A549 (cell line): ENCODE data around the gene FOXP1.

Experiments
- CBX8 ChIP-seq: fragments of 200-600 bp; sonication (generic); IDR thresholded peaks from 2 replicates; pipeline ENCODE4 v1.6.1; 2016
- CEBPB ChIP-seq, 2 experiments: fragments of >200 bp in 1 of 2; sonication (Bioruptor Twin) in 1 of 2; formaldehyde crosslinking in 1 of 2; IDR thresholded peaks; 2 replicates each; pipeline ENCODE4 v1.6.1; 2012 to 2016
- CTCF ChIP-seq: fragments of >200 bp; sonication (Bioruptor Twin); formaldehyde crosslinking; IDR thresholded peaks from 3 replicates; pipeline ENCODE4 v1.5.1; 2016
- HDAC2 ChIP-seq: fragments of 200-600 bp; sonication (generic); IDR thresholded peaks from 2 replicates; pipeline ENCODE4 v1.6.1; 2016
- JUN ChIP-seq, 2 experiments: fragments of >200 bp; sonication (Bioruptor Twin); formaldehyde crosslinking; IDR thresholded peaks; 2 replicates in 1 of 2; 3 replicates in 1 of 2; pipeline ENCODE4 v1.6.1; 2016 to 2017
- JUNB ChIP-seq: fragments of >200 bp; sonication (Bioruptor Twin); formaldehyde crosslinking; IDR thresholded peaks from 2 replicates; pipeline ENCODE4 v1.6.1; 2016
- KDM1A ChIP-seq: fragments of 200-600 bp; sonication (generic); IDR thresholded peaks from 2 replicates; pipeline ENCODE4 v1.6.1; 2016; ENCODE audit warnings: low read depth, mild to moderate bottlenecking
- POLR2A ChIP-seq: IDR thresholded peaks from 2 replicates; pipeline ENCODE4 v1.6.1; 2012; ENCODE audit warnings: mild to moderate bottlenecking, low read length
- RAD21 ChIP-seq, 2 experiments: fragments of >200 bp in 1 of 2; sonication (Bioruptor Twin) in 1 of 2; formaldehyde crosslinking in 1 of 2; IDR thresholded peaks in 1 of 2; conservative IDR thresholded peaks in 1 of 2; 2 replicates in 1 of 2; 3 replicates in 1 of 2; pipeline ENCODE4 v1.6.1; 2012 to 2018; ENCODE audit warnings: inconsistent platforms in 1 of 2
- RARB ChIP-seq: fragments of 250-450 bp; sonication (Bioruptor Pico); IDR thresholded peaks from 2 replicates; pipeline ENCODE4 v1.8.0; 2021; ENCODE audit warnings: mild to moderate bottlenecking, moderate library complexity
- SREBF2 ChIP-seq: fragments of 450-650 bp; IDR thresholded peaks from 2 replicates; pipeline ENCODE4 v1.6.1; 2014; ENCODE audit warnings: mild to moderate bottlenecking, moderate library complexity
- TF ChIP-seq, protein P1 (sequence below): fragments of 200-600 bp; sonication (generic); IDR thresholded peaks from 2 replicates; pipeline ENCODE4 v1.6.1; 2016; ENCODE audit warnings: antibody characterized with exemption, mild to moderate bottlenecking, moderate library complexity

DNA sequence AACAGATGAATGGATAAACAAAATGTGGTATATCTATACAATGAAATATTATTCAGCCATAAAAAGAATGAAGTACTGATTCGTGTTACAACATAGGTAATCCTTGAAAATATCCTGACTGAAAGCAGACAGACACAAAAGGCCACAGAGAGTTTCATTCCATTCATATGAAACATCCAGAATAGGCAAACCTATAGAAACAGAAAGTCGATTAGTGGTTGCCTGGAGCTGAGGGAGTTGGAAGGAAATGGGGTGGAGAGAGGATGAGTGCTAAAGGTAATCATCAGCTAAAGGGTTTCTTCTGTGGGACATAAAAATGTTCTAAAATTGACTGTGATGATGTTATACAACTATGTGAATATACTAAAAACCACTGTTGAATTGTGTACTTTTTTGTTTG, 22.9 kb downstream of the FOXP1 start:
- TF ChIP-seq JUNB (no peak), CTCF (no peak), KDM1A (no peak), RAD21 (conservative IDR thresholded peaks at IDR 0.05 in 1 of 2, IDR thresholded peaks at IDR 0.05 in 1 of 2) (no peak), POLR2A (no peak), SREBF2 (no peak), CEBPB (IDR thresholded peaks at IDR 0.05) (no peak), JUN (IDR thresholded peaks at IDR 0.05) (no peak), CBX8 (no peak), HDAC2 (no peak), RARB (CRISPR knock-in tag) (no peak)
- TF ChIP-seq, protein P1, sequence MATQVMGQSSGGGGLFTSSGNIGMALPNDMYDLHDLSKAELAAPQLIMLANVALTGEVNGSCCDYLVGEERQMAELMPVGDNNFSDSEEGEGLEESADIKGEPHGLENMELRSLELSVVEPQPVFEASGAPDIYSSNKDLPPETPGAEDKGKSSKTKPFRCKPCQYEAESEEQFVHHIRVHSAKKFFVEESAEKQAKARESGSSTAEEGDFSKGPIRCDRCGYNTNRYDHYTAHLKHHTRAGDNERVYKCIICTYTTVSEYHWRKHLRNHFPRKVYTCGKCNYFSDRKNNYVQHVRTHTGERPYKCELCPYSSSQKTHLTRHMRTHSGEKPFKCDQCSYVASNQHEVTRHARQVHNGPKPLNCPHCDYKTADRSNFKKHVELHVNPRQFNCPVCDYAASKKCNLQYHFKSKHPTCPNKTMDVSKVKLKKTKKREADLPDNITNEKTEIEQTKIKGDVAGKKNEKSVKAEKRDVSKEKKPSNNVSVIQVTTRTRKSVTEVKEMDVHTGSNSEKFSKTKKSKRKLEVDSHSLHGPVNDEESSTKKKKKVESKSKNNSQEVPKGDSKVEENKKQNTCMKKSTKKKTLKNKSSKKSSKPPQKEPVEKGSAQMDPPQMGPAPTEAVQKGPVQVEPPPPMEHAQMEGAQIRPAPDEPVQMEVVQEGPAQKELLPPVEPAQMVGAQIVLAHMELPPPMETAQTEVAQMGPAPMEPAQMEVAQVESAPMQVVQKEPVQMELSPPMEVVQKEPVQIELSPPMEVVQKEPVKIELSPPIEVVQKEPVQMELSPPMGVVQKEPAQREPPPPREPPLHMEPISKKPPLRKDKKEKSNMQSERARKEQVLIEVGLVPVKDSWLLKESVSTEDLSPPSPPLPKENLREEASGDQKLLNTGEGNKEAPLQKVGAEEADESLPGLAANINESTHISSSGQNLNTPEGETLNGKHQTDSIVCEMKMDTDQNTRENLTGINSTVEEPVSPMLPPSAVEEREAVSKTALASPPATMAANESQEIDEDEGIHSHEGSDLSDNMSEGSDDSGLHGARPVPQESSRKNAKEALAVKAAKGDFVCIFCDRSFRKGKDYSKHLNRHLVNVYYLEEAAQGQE: no peak
